H1 (cell line): Measurements from ENCODE around the gene COX10. TPM values are rescaled to one million over a fixed set of nuclear protein-coding genes. Genes with fewer than 3 reads are reported as not detected.

Experiments used
- CTCF ChIA-PET: fragments of 300-600 bp; sonication (Branson Sonifier 250); formaldehyde crosslinking; loops from one replicate; lab custom pipeline; 2021; ENCODE audit not compliant: partially characterized antibody; lab: Charles Lee
- POLR2A ChIA-PET: fragments of 300-600 bp; sonication (Branson Sonifier 250); formaldehyde crosslinking; loops from one replicate; lab custom pipeline; 2021; ENCODE audit warnings: inconsistent platforms; ENCODE audit not compliant: partially characterized antibody; lab: Charles Lee
- DNase-seq, 2 experiments: peaks; one replicate each; pipeline versions ENCODE4 v3.0.0 to v3.0.0-alpha.2; 2010 to 2022; ENCODE audit warnings: low spot score in 2 of 2, low read depth in 1 of 2, mixed read lengths in 1 of 2
- FAIRE-seq: peaks from 2 replicates; lab custom pipeline; 2011; peaks lifted over from hg19 to GRCh38; lab: Jason Lieb, UNC
- H2AFZ ChIP-seq: 2 replicates; pipeline ENCODE4 v1.8.1; 2012; ENCODE audit warnings: low read length, inconsistent platforms
- H2AK5ac ChIP-seq: 2 replicates; pipeline ENCODE4 v1.6.1; 2013; ENCODE audit warnings: low read depth, low read length
- H2BK120ac ChIP-seq: replicated peaks from 2 replicates; pipeline ENCODE3; 2013; ENCODE audit warnings: low read depth, low read length, inconsistent platforms
- H2BK12ac ChIP-seq: 2 replicates; pipeline ENCODE4 v1.6.1; 2013; ENCODE audit warnings: low read depth, low read length
- H2BK15ac ChIP-seq: 2 replicates; pipeline ENCODE4 v1.6.1; 2013; ENCODE audit warnings: low read length
- H2BK20ac ChIP-seq: 2 replicates; pipeline ENCODE4 v1.6.1; 2013; ENCODE audit warnings: low read length
- H2BK5ac ChIP-seq: 2 replicates; pipeline ENCODE4 v1.6.1; 2013; ENCODE audit warnings: low read depth, low read length
- H3K14ac ChIP-seq: 2 replicates; pipeline ENCODE4 v1.6.1; 2013; ENCODE audit warnings: inconsistent platforms; ENCODE audit not compliant: insufficient read length
- H3K18ac ChIP-seq: 2 replicates; pipeline ENCODE4 v1.6.1; 2013; ENCODE audit warnings: low read length; ENCODE audit errors: extremely low read depth
- H3K23ac ChIP-seq: 2 replicates; pipeline ENCODE4 v1.6.1; 2013; ENCODE audit warnings: inconsistent platforms; ENCODE audit not compliant: insufficient read length
- H3K23me2 ChIP-seq: 2 replicates; pipeline ENCODE4 v1.6.1; 2013; ENCODE audit warnings: low read depth, low read length
- H3K27ac ChIP-seq: 2 replicates; pipeline ENCODE4 v1.6.1; 2011; ENCODE audit warnings: low read depth, low read length, inconsistent platforms
- H3K27me3 ChIP-seq, 4 experiments: replicated peaks in 1 of 4; 1 replicate in 1 of 4; 2 replicates in 3 of 4; pipeline versions ENCODE4 v1.6.1 to v1.8.1; 2011 to 2013; ENCODE audit warnings: low read length in 3 of 4, mild to moderate bottlenecking in 3 of 4, inconsistent platforms in 2 of 4, mixed read lengths in 2 of 4, moderate library complexity in 1 of 4; ENCODE audit not compliant: control insufficient read depth in 3 of 4, insufficient read depth in 3 of 4; ENCODE audit errors: extremely low read depth in 1 of 4
- H3K36me3 ChIP-seq, 4 experiments: 2 replicates each; pipeline versions ENCODE4 v1.6.1 to v1.8.1; 2011 to 2013; ENCODE audit warnings: mild to moderate bottlenecking in 4 of 4, low read length in 3 of 4, moderate library complexity in 2 of 4, control low read depth in 1 of 4, inconsistent platforms in 1 of 4; ENCODE audit not compliant: insufficient read depth in 4 of 4, control insufficient read depth in 2 of 4
- H3K4ac ChIP-seq: replicated peaks from 2 replicates; pipeline ENCODE3; 2013; ENCODE audit warnings: low read length, low read depth, mixed read lengths, inconsistent platforms; ENCODE audit not compliant: insufficient read length
- H3K4me1 ChIP-seq, 4 experiments: replicated peaks in 1 of 4; 1 replicate in 1 of 4; 2 replicates in 3 of 4; pipeline versions ENCODE4 v1.6.1 to v1.8.1; 2011 to 2013; ENCODE audit warnings: low read length in 3 of 4, inconsistent platforms in 2 of 4, mixed read lengths in 1 of 4; ENCODE audit not compliant: insufficient read depth in 4 of 4, control insufficient read depth in 3 of 4
- H3K4me2 ChIP-seq, 2 experiments: 2 replicates each; pipeline versions ENCODE4 v1.6.1 to v1.8.1; 2011 to 2013; ENCODE audit warnings: low read depth in 2 of 2, low read length in 2 of 2, control low read depth in 1 of 2, inconsistent platforms in 1 of 2, mild to moderate bottlenecking in 1 of 2; ENCODE audit not compliant: insufficient read depth in 1 of 2
- H3K4me3 ChIP-seq, 4 experiments: fragments of 200-600, 300-600 bp in 1 of 4; sonication (generic), shearing (Covaris generic), sonication (Bioruptor Twin) in 1 of 4; 2 replicates each; pipeline versions ENCODE4 v1.5.1 to v1.8.1; 2011 to 2016; ENCODE audit warnings: low read length in 4 of 4, low read depth in 3 of 4, control low read depth in 2 of 4, inconsistent platforms in 2 of 4, mild to moderate bottlenecking in 2 of 4, mixed read lengths in 1 of 4, moderate library complexity in 1 of 4; ENCODE audit not compliant: insufficient read depth in 2 of 4; ENCODE audit errors: extremely low read depth in 1 of 4
- H3K56ac ChIP-seq: replicated peaks from 2 replicates; pipeline ENCODE3; 2013; ENCODE audit warnings: low read depth, mild to moderate bottlenecking, mixed read lengths, low read length, inconsistent platforms; ENCODE audit not compliant: insufficient read length
- H3K79me1 ChIP-seq: 2 replicates; pipeline ENCODE4 v1.6.1; 2013; ENCODE audit warnings: low read depth, low read length, control low read depth
- H3K79me2 ChIP-seq, 2 experiments: 2 replicates each; pipeline versions ENCODE4 v1.6.1 to v1.8.1; 2012 to 2013; ENCODE audit warnings: low read length in 2 of 2, mild to moderate bottlenecking in 2 of 2, inconsistent platforms in 1 of 2; ENCODE audit not compliant: insufficient read depth in 2 of 2, control insufficient read depth in 1 of 2
- H3K9ac ChIP-seq, 4 experiments: replicated peaks in 1 of 4; 1 replicate in 1 of 4; 2 replicates in 3 of 4; pipeline versions ENCODE4 v1.6.1 to v1.8.1; 2011 to 2013; ENCODE audit warnings: low read depth in 3 of 4, low read length in 3 of 4, control low read depth in 2 of 4, mild to moderate bottlenecking in 2 of 4, moderate library complexity in 2 of 4, inconsistent platforms in 1 of 4; ENCODE audit errors: extremely low read depth in 1 of 4
- H3K9me3 ChIP-seq, 2 experiments: 2 replicates each; pipeline versions ENCODE4 v1.6.1 to v1.8.1; 2012 to 2013; ENCODE audit warnings: mild to moderate bottlenecking in 2 of 2, moderate library complexity in 2 of 2, control low read depth in 1 of 2, inconsistent platforms in 1 of 2, low read depth in 1 of 2, low read length in 1 of 2, mixed read lengths in 1 of 2; ENCODE audit not compliant: insufficient read depth in 2 of 2
- H4K20me1 ChIP-seq, 2 experiments: replicated peaks in 1 of 2; 2 replicates each; pipeline versions ENCODE3 to v1.8.1; 2011 to 2013; ENCODE audit warnings: inconsistent platforms in 2 of 2, low read length in 2 of 2, mild to moderate bottlenecking in 1 of 2; ENCODE audit not compliant: insufficient read depth in 2 of 2, control insufficient read depth in 1 of 2
- H4K5ac ChIP-seq: 2 replicates; pipeline ENCODE4 v1.6.1; 2013; ENCODE audit warnings: low read length, low read depth, mixed read lengths, inconsistent platforms; ENCODE audit not compliant: insufficient read length
- H4K8ac ChIP-seq: 2 replicates; pipeline ENCODE4 v1.8.0; 2013; ENCODE audit warnings: mild to moderate bottlenecking, moderate library complexity, low read length, inconsistent platforms; ENCODE audit not compliant: insufficient read depth; ENCODE audit errors: extremely low read depth
- H4K91ac ChIP-seq: replicated peaks from 2 replicates; pipeline ENCODE3; 2013; ENCODE audit warnings: low read length, mixed read lengths, inconsistent platforms; ENCODE audit not compliant: insufficient read length
- ASH2L ChIP-seq: fragments of 200-600, 300-600 bp; sonication (generic); IDR thresholded peaks from one replicate; pipeline ENCODE4 v1.7.1; 2017; ENCODE audit warnings: low read length
- CHD1 ChIP-seq: IDR thresholded peaks from 2 replicates; pipeline ENCODE4 v1.6.1; 2012; ENCODE audit warnings: low read depth, low read length, improper control_type of control experiment
- CTBP2 ChIP-seq: IDR thresholded peaks from 2 replicates; pipeline ENCODE4 v1.7.0; 2011; ENCODE audit warnings: borderline replicate concordance, mild to moderate bottlenecking, moderate library complexity, mixed read lengths, low read length; ENCODE audit not compliant: insufficient read depth, insufficient read length
- KDM4A ChIP-seq: IDR thresholded peaks from one replicate; pipeline ENCODE4 v1.7.1; 2012; ENCODE audit warnings: low read depth, mild to moderate bottlenecking, moderate library complexity, low read length, inconsistent platforms; ENCODE audit not compliant: severe bottlenecking
- POU5F1 ChIP-seq: IDR thresholded peaks from 2 replicates; pipeline ENCODE4 v1.6.1; 2011; ENCODE audit warnings: low read depth, mild to moderate bottlenecking, low read length, moderate library complexity
- RAD21 ChIP-seq, 2 experiments: IDR thresholded peaks in 1 of 2; conservative IDR thresholded peaks in 1 of 2; 2 replicates each; pipeline ENCODE4 v1.6.1; 2011; ENCODE audit warnings: low read depth in 2 of 2, low read length in 2 of 2, improper control_type of control experiment in 1 of 2, inconsistent platforms in 1 of 2, mild to moderate bottlenecking in 1 of 2, moderate library complexity in 1 of 2
- SAP30 ChIP-seq: fragments of 300-600 bp; sonication (generic); IDR thresholded peaks from 2 replicates; pipeline ENCODE4 v1.7.1; 2012; ENCODE audit warnings: low read length, moderate library complexity, mild to moderate bottlenecking, inconsistent platforms; ENCODE audit not compliant: insufficient read depth, insufficient replicate concordance
- SIX5 ChIP-seq: IDR thresholded peaks from 2 replicates; pipeline ENCODE4 v1.6.1; 2011; ENCODE audit warnings: mild to moderate bottlenecking, low read depth, low read length
- WGBS, 2 experiments: shearing (Covaris generic) in 1 of 2; methylation state at CpG; one replicate each; pipeline versions ENCODE4 v1.1.6 to v1.1.7; 2013 to 2015; ENCODE audit warnings: low lambda C conversion rate in 2 of 2, mixed read lengths in 2 of 2, inconsistent platforms in 1 of 2, low coverage in 1 of 2, missing lambda C conversion rate in 1 of 2; ENCODE audit not compliant: insufficient replicate concordance in 2 of 2, insufficient coverage in 1 of 2, insufficient read length in 1 of 2; ENCODE audit errors: extremely low coverage in 1 of 2, missing lambda C conversion rate in 1 of 2; 5-methylcytosine and 5-hydroxymethylcytosine counted together
- polyA plus RNA-seq, 7 experiments: library from polyadenylated mRNA; depleted of rRNA in 3 of 7; stranded (reverse) in 5 of 7; unstranded in 2 of 7; fragments of >200 nt in 5 of 7; fragments of 200-250 nt in 2 of 7; gene quantifications; 1 replicate in 5 of 7; 2 replicates in 1 of 7; 4 replicates in 1 of 7; pipeline versions ENCODE4 v1.2.1 to v1.2.3, GENCODE V29; 2011 to 2013; ENCODE audit warnings: missing spikeins in 2 of 7, mixed read lengths in 2 of 7
- total RNA-seq: library from RNA; stranded (reverse); fragmentation: NEBNext Ultra II Directional; extraction: Animal tissue kit (Norgen Biotek cat#: 25700); gene quantifications from 2 replicates; pipeline ENCODE4 v1.2.1, GENCODE V29; 2021

COX10 gene
- total and polyA plus RNA-seq, 2 of the 8 experiments (the other 6 are each of a cell fraction or from before 2014, with no cell fraction given): 18.0 to 23.0 TPM

DNA sequence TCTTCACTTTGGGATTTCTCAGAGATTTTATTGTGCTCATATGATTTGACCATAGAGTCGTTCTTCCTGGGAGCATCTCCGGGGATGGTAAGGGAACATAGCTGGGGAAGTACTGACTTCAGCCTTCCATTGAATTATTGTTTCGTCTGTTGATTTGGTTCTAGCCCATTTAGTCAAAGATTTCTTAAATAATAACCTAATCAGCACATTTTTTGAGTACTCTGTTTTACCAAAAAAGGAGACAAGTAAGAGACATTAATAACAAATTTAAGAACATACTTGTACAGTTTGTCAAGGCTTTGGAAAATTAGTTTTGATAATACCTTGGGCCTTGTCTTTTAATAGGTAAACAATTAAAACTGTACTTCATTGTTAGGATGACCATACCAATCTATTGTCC, 89.4 kb downstream of the COX10 start:
- Histone ChIP-seq H2AFZ (no peak overlapping the region), H3K14ac (no peak overlapping the region), H3K23ac (no peak overlapping the region), H3K79me1 (no peaks in the 10 kb centered on the region), H2BK5ac (no peak overlapping the region), H4K5ac (no peak overlapping the region), H2BK15ac (no peak overlapping the region), H3K9me3 (no peaks in the 10 kb centered on the region), H3K27ac (no peak overlapping the region), H3K18ac (no peak overlapping the region), H2BK120ac (no peak overlapping the region), H3K4me1 (no peaks in the 10 kb centered on the region), H4K8ac (no peak overlapping the region), H2BK20ac (no peak overlapping the region), H2AK5ac (no peak overlapping the region), H4K20me1 (peaks cover 0 to 1% of the 10 kb centered on the region in 2 experiments), H3K36me3 (no peaks in the 10 kb centered on the region; a peak in 1 of 8 replicates), H4K91ac (no peak overlapping the region), H3K9ac (no peak overlapping the region), H3K4ac (no peak overlapping the region), H2BK12ac (no peak overlapping the region), H3K23me2 (no peaks in the 10 kb centered on the region), H3K4me3 (no peak overlapping the region), H3K27me3 (no peaks in the 10 kb centered on the region), H3K4me2 (no peak overlapping the region), H3K56ac (no peak overlapping the region), H3K79me2 (no peaks in the 10 kb centered on the region)
- no peak for TF ChIP-seq RAD21 (IDR thresholded peaks at IDR 0.05 in 1 of 2, conservative IDR thresholded peaks at IDR 0.05 in 1 of 2; ENCODE audit: low read depth in 2 of 2, low read length in 2 of 2)
- no peak for TF ChIP-seq SAP30
- TF ChIP-seq KDM4A: no peak
- no peak for TF ChIP-seq CHD1
- no peak for TF ChIP-seq CTBP2
- no peak for TF ChIP-seq POU5F1
- no peak for TF ChIP-seq SIX5
- no peak for TF ChIP-seq ASH2L
- ChIA-PET CTCF (no interaction called here), POLR2A (no interaction called here)
- WGBS, 2 experiments: 83% methylated on average over 3 of the region's 3 CpGs; no CpG with 5 or more reads in 1 of the 2 experiments
- no peak for DNase-seq
- FAIRE-seq: no peak
